GM12891 (cell line): Measurements from ENCODE around the gene FSTL4.

Source experiments
- POLR2A ChIP-seq: IDR thresholded peaks from 2 replicates; pipeline ENCODE4 v1.6.1; 2011; ENCODE audit warnings: low read depth, low read length, control low read depth
- POLR2AphosphoS5 ChIP-seq: IDR thresholded peaks from 2 replicates; pipeline ENCODE4 v1.6.1; 2011; ENCODE audit warnings: low read depth, low read length, control low read depth
- TAF1 ChIP-seq: IDR thresholded peaks from 2 replicates; pipeline ENCODE4 v1.6.1; 2011; ENCODE audit warnings: low read depth, low read length, control low read depth

DNA sequence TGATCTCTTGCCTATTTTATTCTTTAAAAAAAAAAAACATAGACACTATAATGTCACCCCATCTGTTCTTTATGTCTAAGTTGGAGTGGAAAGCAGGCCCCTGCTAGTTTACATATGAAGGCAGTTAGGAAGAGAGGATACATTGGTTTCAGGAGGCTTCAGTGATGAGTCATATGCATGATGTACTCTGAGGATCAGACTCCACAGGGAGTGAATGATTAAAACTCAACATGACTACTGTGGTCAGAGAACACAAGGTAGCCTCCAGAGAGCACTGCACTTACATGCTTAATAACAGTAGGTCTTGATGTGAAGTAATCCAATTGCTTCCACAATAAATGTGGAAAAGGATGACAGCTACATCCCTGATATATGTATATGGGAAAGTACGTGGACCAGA, 22.7 kb upstream of the FSTL4 start:
- TF ChIP-seq POLR2AphosphoS5 (no peak), POLR2A (no peak), TAF1 (no peak)
